ENCODE data around the gene TNFSF15. TPM values are rescaled to one million over a fixed set of nuclear protein-coding genes. Genes with fewer than 3 reads are reported as not detected.
A peak's percentile ranks its signal among the peaks of the same experiment; 100 is the strongest.
"Not testable (repeated sequence)": the region's sequence is repeated elsewhere in the genome, so short reads cannot be mapped to it uniquely, and the experiment has no call there.

TNFSF15 gene
- polyA plus RNA-seq, 1 donor = 10.2 TPM

DNA sequence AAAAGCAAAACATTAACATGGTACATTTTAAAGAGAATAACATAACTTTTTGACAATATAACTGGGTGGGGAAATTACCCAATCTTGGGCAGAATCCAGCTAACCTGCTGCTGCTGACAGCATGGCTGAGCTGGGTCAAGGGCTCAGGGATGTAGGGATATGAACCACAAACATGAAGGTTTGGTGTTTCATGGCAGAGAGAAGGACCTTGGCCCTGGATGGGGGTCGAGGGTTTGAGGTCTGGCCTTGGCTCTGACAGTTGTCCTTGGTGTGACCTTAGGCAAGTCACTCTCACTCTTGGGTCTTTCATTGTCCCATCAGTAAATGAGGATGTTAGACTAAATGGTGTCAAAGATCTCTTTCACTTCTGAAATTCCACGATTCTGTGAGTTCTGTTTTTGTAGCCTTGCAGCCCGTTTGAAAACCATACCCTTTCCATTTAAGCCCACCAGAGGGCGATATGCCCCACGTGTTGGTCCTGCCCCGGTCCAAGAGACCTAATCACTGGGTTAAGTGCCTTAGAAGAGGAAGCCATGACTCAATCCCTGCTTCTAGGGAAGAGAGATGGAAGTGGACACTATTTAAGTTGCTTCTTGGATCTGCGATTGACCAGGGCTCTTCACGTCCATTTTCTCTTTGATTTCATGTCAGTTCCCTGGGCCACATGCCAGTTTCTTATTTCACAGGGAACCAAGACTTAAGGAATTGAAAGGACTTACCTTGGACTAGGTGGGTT, 67.1 kb downstream of the TNFSF15 start:
- DNase-seq = peak; percentile 68 to 71
- WGBS (ENCODE audit: insufficient coverage, low lambda C conversion rate) = no CpG with 5 or more reads among the region's 8 CpGs
- no peaks in the 10 kb centered on the region for H3K27me3 ChIP-seq (ENCODE audit: control insufficient read depth, insufficient read depth, low read length)
- no peak overlapping the region for H3K27ac ChIP-seq (ENCODE audit: low read length)
- no peaks in the 10 kb centered on the region for H3K9me3 ChIP-seq (ENCODE audit: control insufficient read depth, low read depth, low read length)
- H3K4me1 ChIP-seq (ENCODE audit: control insufficient read depth, insufficient read depth, low read length) = no peaks in the 10 kb centered on the region
- H3K36me3 ChIP-seq (ENCODE audit: control insufficient read depth, insufficient read depth, low read length) = no peaks in the 10 kb centered on the region
- no peak overlapping the region for H3K4me3 ChIP-seq (ENCODE audit: low read length)

DNA sequence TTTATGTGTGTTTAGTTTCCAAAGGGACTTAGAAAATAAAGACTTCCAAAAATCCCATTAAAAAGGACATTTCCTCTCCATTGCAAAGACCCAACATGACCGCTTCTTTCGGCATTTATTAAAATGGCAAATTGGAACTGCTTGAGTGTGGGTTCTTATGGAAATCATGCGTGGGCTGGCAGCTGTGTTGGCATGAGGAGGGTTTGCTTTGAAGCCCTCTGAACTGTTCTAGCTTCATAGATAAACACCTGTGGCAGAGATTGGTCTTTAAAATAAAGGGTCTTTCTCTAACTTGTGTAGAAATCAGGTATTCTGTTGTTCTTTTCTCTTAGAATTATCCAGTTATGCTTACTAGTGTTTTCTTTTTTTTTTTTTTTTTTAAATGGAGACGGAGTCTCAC, 68.0 kb downstream of the TNFSF15 start:
- no CpG with 5 or more reads among the region's 4 CpGs for WGBS (ENCODE audit: insufficient coverage, low lambda C conversion rate)
- Histone ChIP-seq H3K9me3 (ENCODE audit: control insufficient read depth, low read depth, low read length) (no peaks in the 10 kb centered on the region), H3K4me1 (ENCODE audit: control insufficient read depth, insufficient read depth, low read length) (peaks cover under 1% of the 10 kb centered on the region), H3K36me3 (ENCODE audit: control insufficient read depth, insufficient read depth, low read length) (no peaks in the 10 kb centered on the region), H3K27ac (ENCODE audit: low read length) (no peak overlapping the region), H3K27me3 (ENCODE audit: control insufficient read depth, insufficient read depth, low read length) (no peaks in the 10 kb centered on the region), H3K4me3 (ENCODE audit: low read length) (no peak overlapping the region)
- DNase-seq = no peak

DNA sequence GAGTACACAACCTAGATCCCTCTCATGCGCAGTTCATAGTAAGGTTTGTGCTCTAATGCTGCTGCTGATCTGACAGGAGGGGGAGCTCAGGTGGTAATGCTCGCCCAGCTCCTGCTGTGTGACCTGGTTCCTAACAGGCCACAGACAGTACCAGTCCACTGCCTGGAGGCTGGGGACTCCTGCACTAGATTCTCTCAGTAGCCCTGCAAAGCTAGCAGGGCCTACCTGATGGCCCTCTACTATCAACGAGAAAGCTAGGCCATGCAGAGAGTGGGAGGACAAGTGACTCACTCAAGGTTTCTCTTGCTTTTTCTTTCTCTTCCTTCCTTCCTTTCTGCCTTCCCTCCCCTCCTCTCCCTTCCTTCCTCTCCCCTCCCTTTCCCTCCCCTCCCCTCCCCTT, 68.7 kb downstream of the TNFSF15 start:
- Histone ChIP-seq H3K27me3 (ENCODE audit: control insufficient read depth, insufficient read depth, low read length) (no peaks in the 10 kb centered on the region), H3K4me3 (ENCODE audit: low read length) (no peak overlapping the region), H3K9me3 (ENCODE audit: control insufficient read depth, low read depth, low read length) (no peaks in the 10 kb centered on the region), H3K4me1 (ENCODE audit: control insufficient read depth, insufficient read depth, low read length) (peaks cover 8% of the 10 kb centered on the region), H3K27ac (ENCODE audit: low read length) (no peak overlapping the region), H3K36me3 (ENCODE audit: control insufficient read depth, insufficient read depth, low read length) (no peaks in the 10 kb centered on the region)
- no peak for DNase-seq
- no CpG with 5 or more reads among the region's 3 CpGs for WGBS (ENCODE audit: insufficient coverage, low lambda C conversion rate)

DNA sequence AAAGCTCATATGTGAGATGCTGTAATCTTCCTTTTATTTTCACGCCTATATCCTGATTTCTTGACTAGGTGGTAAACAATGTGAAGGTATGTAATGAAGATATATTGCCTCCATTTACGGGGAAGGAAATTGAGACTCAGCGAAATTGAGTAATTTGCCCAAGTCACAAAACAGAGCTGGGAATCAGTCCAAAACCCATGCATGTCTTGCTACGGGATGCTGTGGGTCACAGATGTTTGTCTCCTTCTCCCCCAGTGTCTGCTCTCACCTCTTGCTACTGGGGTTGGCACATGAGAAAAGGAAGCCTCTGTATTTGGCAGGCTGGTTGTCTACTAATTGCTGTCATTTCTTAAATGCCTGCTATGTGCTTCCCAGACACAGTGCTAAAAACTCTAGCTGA, 70.1 kb downstream of the TNFSF15 start:
- Histone ChIP-seq H3K27ac (ENCODE audit: low read length) (no peak overlapping the region), H3K9me3 (ENCODE audit: control insufficient read depth, low read depth, low read length) (no peaks in the 10 kb centered on the region), H3K27me3 (ENCODE audit: control insufficient read depth, insufficient read depth, low read length) (no peaks in the 10 kb centered on the region), H3K4me3 (ENCODE audit: low read length) (no peak overlapping the region), H3K36me3 (ENCODE audit: control insufficient read depth, insufficient read depth, low read length) (no peaks in the 10 kb centered on the region), H3K4me1 (ENCODE audit: control insufficient read depth, insufficient read depth, low read length) (peaks cover 18% of the 10 kb centered on the region)
- DNase-seq = no peak
- WGBS (ENCODE audit: insufficient coverage, low lambda C conversion rate) = 50% methylated on average over 1 of the region's 4 CpGs

DNA sequence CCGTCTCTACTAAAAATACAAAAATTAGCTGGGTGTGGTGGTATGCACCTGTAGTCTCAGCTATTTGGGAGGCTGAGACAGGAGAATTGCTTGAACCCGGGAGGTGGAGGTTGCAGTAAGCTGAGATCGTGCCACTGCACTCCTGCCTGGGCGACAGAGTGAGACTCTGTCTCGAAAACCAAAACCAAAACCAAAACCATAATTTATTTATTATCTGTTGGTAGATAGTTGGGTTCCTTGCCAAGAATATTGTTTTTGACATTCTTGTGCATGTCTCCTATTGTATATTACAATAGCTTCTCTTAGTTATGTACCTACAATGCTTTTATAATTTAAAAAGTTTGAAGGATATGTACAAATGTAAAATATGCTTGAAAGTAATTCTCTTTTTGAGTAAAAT, 70.7 kb downstream of the TNFSF15 start:
- not testable (repeated sequence) for H3K27ac ChIP-seq (ENCODE audit: low read length); H3K27me3 ChIP-seq (ENCODE audit: control insufficient read depth, insufficient read depth, low read length); H3K36me3 ChIP-seq (ENCODE audit: control insufficient read depth, insufficient read depth, low read length); DNase-seq; H3K9me3 ChIP-seq (ENCODE audit: control insufficient read depth, low read depth, low read length); H3K4me3 ChIP-seq (ENCODE audit: low read length)
- peaks cover 18% of the 10 kb centered on the region for H3K4me1 ChIP-seq (ENCODE audit: control insufficient read depth, insufficient read depth, low read length)
- WGBS (ENCODE audit: insufficient coverage, low lambda C conversion rate) = no CpG with 5 or more reads among the region's 5 CpGs

Other genes starting within 250 kb of the TNFSF15 start
- 148 TPM for gene ATP6V1G1, start 218.3 kb downstream of the TNFSF15 start, polyA plus RNA-seq
- 6.5 TPM for gene TMEM268, start 194.7 kb downstream of the TNFSF15 start, polyA plus RNA-seq
- gene TEX53, start 148.2 kb downstream of the TNFSF15 start, polyA plus RNA-seq = not detected
- gene TEX48, start 123.8 kb downstream of the TNFSF15 start, polyA plus RNA-seq = not detected
- gene TNFSF8, start 124.6 kb upstream of the TNFSF15 start, polyA plus RNA-seq = 0.25 TPM

All from large intestine (tissue), 3 donors.